HepG2 (cell line): ENCODE measurements around the gene PRKACG. TPM values are rescaled to one million over a fixed set of nuclear protein-coding genes. Genes with fewer than 3 reads are reported as not detected.

Experiments used
- ATF7 ChIP-seq, 2 experiments: fragments of 450-650 bp in 1 of 2; sonication (generic) in 1 of 2; formaldehyde crosslinking in 1 of 2; IDR thresholded peaks; 2 replicates each; pipeline versions ENCODE4 v1.4.0 to v1.6.1; 2016 to 2020; ENCODE audit warnings: antibody characterized with exemption in 1 of 2, mild to moderate bottlenecking in 1 of 2, missing genetic modification reagents in 1 of 2
- CAMTA2 ChIP-seq: sonication (generic); formaldehyde crosslinking; IDR thresholded peaks from 2 replicates; pipeline ENCODE4 v1.4.0; 2020; ENCODE audit warnings: mild to moderate bottlenecking, missing genetic modification reagents, borderline replicate concordance
- CBX1 ChIP-seq: IDR thresholded peaks from one replicate; pipeline ENCODE4 v1.6.1; 2016; ENCODE audit warnings: antibody characterized with exemption, low read depth
- ELF3 ChIP-seq: IDR thresholded peaks from 2 replicates; pipeline ENCODE4 v1.6.1; 2016; ENCODE audit warnings: missing genetic modification reagents, missing compliant biosample characterization
- MXI1 ChIP-seq: IDR thresholded peaks from 3 replicates; pipeline ENCODE4 v1.6.1; 2012; ENCODE audit warnings: low read depth, low read length, inconsistent platforms, borderline replicate concordance
- NBN ChIP-seq: fragments of 450-650 bp; conservative IDR thresholded peaks from 2 replicates; pipeline ENCODE4 v1.6.1; 2017
- NFYC ChIP-seq: IDR thresholded peaks from 2 replicates; pipeline ENCODE4 v1.6.1; 2016; ENCODE audit warnings: missing genetic modification reagents, missing compliant biosample characterization
- YEATS2 ChIP-seq: sonication (generic); formaldehyde crosslinking; IDR thresholded peaks from 2 replicates; pipeline ENCODE4 v1.4.0; 2020; ENCODE audit warnings: missing genetic modification reagents, borderline replicate concordance
- ZMAT3 ChIP-seq: sonication (generic); formaldehyde crosslinking; conservative IDR thresholded peaks from 2 replicates; pipeline ENCODE4 v1.7.0; 2021; ENCODE audit warnings: missing genetic modification reagents
- ZSCAN20 ChIP-seq: sonication (generic); formaldehyde crosslinking; IDR thresholded peaks from 2 replicates; pipeline ENCODE4 v1.4.0; 2020; ENCODE audit warnings: missing genetic modification reagents, mild to moderate bottlenecking, borderline replicate concordance
- polyA plus RNA-seq, 8 experiments: library from polyadenylated mRNA; depleted of rRNA in 3 of 8; stranded (reverse) in 7 of 8; unstranded in 1 of 8; fragments of >200 nt; fragmentation: Illumina TruSeq in 4 of 8; extraction: Trizol in 4 of 8; gene quantifications; 2 replicates each; pipeline versions ENCODE4 v1.2.1 to v1.2.3, GENCODE V29; 2011 to 2016; ENCODE audit warnings: low read depth in 4 of 8, missing spikeins in 1 of 8, mixed read lengths in 1 of 8; ENCODE audit not compliant: insufficient read depth in 1 of 8
- total RNA-seq, 5 experiments: library from RNA; depleted of rRNA; stranded (reverse); fragments of >200 nt; fragmentation: Illumina TruSeq; extraction: Trizol; gene quantifications; 2 replicates each; pipeline ENCODE4 v1.2.3, GENCODE V29; 2016; ENCODE audit warnings: low read depth in 1 of 5
- TF ChIP-seq, protein P1 (sequence below): sonication (generic); formaldehyde crosslinking; IDR thresholded peaks from 2 replicates; pipeline ENCODE4 v1.4.0; 2020; ENCODE audit warnings: missing genetic modification reagents
- TF ChIP-seq, protein P2 (sequence below): sonication (generic); formaldehyde crosslinking; conservative IDR thresholded peaks from 2 replicates; pipeline ENCODE4 v1.8.1; 2023; ENCODE audit warnings: missing genetic modification reagents

PRKACG gene
- total and polyA plus RNA-seq, 2 of the 13 experiments (the other 11 are each of a cell fraction or from before 2014, with no cell fraction given), result not detected

- no peak for TF ChIP-seq ATF7 (IDR thresholded peaks at IDR 0.05)
- TF ChIP-seq ATF7 (CRISPR knock-in tag; IDR thresholded peaks at IDR 0.05), result no peak
- no peak for TF ChIP-seq YEATS2 (CRISPR knock-in tag)
- no peak for TF ChIP-seq CBX1
- no peak for TF ChIP-seq ZMAT3 (CRISPR knock-in tag)
- TF ChIP-seq CAMTA2 (CRISPR knock-in tag), result no peak
- TF ChIP-seq NBN, result no peak
- TF ChIP-seq NFYC (CRISPR knock-in tag), result no peak
- TF ChIP-seq ELF3 (CRISPR knock-in tag), result no peak
- TF ChIP-seq, protein P1, sequence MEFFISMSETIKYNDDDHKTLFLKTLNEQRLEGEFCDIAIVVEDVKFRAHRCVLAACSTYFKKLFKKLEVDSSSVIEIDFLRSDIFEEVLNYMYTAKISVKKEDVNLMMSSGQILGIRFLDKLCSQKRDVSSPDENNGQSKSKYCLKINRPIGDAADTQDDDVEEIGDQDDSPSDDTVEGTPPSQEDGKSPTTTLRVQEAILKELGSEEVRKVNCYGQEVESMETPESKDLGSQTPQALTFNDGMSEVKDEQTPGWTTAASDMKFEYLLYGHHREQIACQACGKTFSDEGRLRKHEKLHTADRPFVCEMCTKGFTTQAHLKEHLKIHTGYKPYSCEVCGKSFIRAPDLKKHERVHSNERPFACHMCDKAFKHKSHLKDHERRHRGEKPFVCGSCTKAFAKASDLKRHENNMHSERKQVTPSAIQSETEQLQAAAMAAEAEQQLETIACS (CRISPR knock-in tag), result peak; percentile 46; the same call in 1 of the 2 replicates
- TF ChIP-seq ZSCAN20 (CRISPR knock-in tag), result no peak
- TF ChIP-seq MXI1, result no peak
- TF ChIP-seq, protein P2, sequence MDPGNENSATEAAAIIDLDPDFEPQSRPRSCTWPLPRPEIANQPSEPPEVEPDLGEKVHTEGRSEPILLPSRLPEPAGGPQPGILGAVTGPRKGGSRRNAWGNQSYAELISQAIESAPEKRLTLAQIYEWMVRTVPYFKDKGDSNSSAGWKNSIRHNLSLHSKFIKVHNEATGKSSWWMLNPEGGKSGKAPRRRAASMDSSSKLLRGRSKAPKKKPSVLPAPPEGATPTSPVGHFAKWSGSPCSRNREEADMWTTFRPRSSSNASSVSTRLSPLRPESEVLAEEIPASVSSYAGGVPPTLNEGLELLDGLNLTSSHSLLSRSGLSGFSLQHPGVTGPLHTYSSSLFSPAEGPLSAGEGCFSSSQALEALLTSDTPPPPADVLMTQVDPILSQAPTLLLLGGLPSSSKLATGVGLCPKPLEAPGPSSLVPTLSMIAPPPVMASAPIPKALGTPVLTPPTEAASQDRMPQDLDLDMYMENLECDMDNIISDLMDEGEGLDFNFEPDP, result no peak
Observed at GRCh38 chr9:69036309-69036708, 22.4 kb upstream of the PRKACG start (continued).
